Mucosa of descending colon (tissue), 3 donors: Measurements from ENCODE around the gene ACE. TPM values are rescaled to one million over a fixed set of nuclear protein-coding genes. Genes with fewer than 3 reads are reported as not detected.

Source experiments
- ATAC-seq: fragments of 200-7000 bp; cut with Tn5 transposase; one replicate; pipeline ENCODE4 v1.9.1; 2020; ENCODE audit warnings: mild to moderate bottlenecking, moderate library complexity
- DNase-seq, 3 donors: peaks; one replicate each; pipeline ENCODE4 v3.0.0-alpha.2; 2020
- H3K36me3 ChIP-seq: fragments of 200-600 bp; one replicate; pipeline ENCODE4 v1.8.0; 2021; ENCODE audit warnings: low read depth, mild to moderate bottlenecking
- H3K4me1 ChIP-seq: fragments of 200-600 bp; one replicate; pipeline ENCODE4 v1.8.0; 2021; ENCODE audit warnings: low read depth, mild to moderate bottlenecking
- H3K4me3 ChIP-seq: fragments of 200-600 bp; one replicate; pipeline ENCODE4 v1.8.0; 2021; ENCODE audit warnings: mild to moderate bottlenecking
- H3K9me3 ChIP-seq: fragments of 200-600 bp; one replicate; pipeline ENCODE4 v1.8.0; 2021; ENCODE audit warnings: mild to moderate bottlenecking
- intact Hi-C, 2 donors: fragments of 100-400 bp; cut with DNase I in 1 of 2; cut with micrococcal nuclease in 1 of 2; formaldehyde crosslinking; loops; one replicate each; pipeline versions ENCODE4 v1.11.0 to v1.11.1; 2022; cut with DNase I, micrococcal nuclease
- total RNA-seq, 3 donors: library from RNA; stranded (reverse); fragmentation: NEBNext Ultra II Directional in 2 of 3; extraction: Animal tissue kit (Norgen Biotek cat#: 25700) in 2 of 3; gene quantifications; one replicate each; pipeline versions ENCODE4 v1.2.1 to v1.2.4, GENCODE V29; 2021 to 2023
- TF ChIP-seq, protein P1 (sequence below): fragments of 200-600 bp; IDR thresholded peaks from one replicate; pipeline ENCODE4 v1.8.0; 2022; ENCODE audit warnings: antibody characterized with exemption, mild to moderate bottlenecking
- donor health status: DM: no; HTN: no; CAD: no; lungs with moderate emphysema.
- donor health status: DM: no; HTN: no; CAD: no.
- donor health status: DM: no; HTN: yes; CAD: no.

ACE gene
- total RNA-seq, 3 donors from 2014 or later = 16.0 to 24.6 (median 23.0) TPM

DNA sequence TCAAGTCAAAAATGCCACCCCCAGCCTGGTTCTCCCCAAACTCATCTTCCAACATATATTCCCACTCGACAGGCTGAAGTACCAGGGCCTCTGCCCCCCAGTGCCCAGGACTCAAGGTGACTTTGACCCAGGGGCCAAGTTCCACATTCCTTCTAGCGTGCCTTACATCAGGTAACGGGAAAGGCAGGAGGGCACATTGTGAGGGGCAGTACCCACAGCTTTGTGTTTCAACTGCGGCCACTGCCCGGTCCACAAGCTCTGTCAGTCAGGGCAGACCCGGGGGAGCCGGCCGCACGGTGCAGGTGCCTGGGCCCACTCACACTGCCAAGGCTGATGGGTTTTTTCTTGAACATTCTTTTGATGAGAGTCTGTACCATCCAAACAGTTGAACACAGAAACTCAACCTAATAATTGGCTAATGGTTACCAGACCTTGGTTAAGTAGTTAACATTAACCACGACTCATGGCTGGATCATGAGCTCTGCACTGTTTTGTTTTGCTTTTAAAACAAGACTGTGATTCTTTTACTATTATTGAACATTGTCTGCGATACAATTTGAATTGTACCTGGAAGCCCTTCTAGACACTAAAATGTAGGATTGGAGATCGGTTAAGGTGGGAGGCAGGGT, 17.6 kb downstream of the ACE start:
- intact Hi-C loops = no loop called here
- peak in 1 of 3 donors; percentile 11 for DNase-seq
- Histone ChIP-seq H3K9me3 (no peaks in the 10 kb centered on the region), H3K4me3 (no peak overlapping the region), H3K36me3 (no peaks in the 10 kb centered on the region), H3K4me1 (no peaks in the 10 kb centered on the region)
- TF ChIP-seq, protein P1, sequence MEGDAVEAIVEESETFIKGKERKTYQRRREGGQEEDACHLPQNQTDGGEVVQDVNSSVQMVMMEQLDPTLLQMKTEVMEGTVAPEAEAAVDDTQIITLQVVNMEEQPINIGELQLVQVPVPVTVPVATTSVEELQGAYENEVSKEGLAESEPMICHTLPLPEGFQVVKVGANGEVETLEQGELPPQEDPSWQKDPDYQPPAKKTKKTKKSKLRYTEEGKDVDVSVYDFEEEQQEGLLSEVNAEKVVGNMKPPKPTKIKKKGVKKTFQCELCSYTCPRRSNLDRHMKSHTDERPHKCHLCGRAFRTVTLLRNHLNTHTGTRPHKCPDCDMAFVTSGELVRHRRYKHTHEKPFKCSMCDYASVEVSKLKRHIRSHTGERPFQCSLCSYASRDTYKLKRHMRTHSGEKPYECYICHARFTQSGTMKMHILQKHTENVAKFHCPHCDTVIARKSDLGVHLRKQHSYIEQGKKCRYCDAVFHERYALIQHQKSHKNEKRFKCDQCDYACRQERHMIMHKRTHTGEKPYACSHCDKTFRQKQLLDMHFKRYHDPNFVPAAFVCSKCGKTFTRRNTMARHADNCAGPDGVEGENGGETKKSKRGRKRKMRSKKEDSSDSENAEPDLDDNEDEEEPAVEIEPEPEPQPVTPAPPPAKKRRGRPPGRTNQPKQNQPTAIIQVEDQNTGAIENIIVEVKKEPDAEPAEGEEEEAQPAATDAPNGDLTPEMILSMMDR = no peak
- ATAC-seq = no peak

DNA sequence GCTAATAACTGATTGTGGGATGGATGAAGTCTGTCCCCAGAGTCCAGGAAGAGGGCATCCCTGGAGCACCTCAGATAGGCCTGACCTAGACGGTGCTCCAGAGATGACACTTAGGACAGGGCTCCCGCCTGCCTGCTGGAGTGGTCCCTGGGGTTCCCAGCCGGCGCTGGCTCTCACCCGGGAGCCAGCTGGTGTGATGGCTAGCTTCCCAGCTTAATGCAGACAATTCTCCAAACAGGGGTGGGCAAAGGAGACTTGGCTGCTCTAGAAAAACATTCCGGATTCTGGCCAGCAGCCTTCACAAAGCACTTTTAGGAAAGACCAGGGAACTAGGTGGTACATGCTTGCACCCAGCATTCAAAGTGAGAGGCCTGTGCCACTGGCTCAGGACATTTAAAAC, 18.6 kb downstream of the ACE start:
- DNase-seq (peak in 1 of 3 donors; percentile 32), ATAC-seq (no peak)
- Histone ChIP-seq H3K36me3 (no peaks in the 10 kb centered on the region), H3K9me3 (no peaks in the 10 kb centered on the region), H3K4me1 (no peaks in the 10 kb centered on the region), H3K4me3 (no peak overlapping the region)
- TF ChIP-seq, protein P1 = no peak
- intact Hi-C loops = no loop called here

DNA sequence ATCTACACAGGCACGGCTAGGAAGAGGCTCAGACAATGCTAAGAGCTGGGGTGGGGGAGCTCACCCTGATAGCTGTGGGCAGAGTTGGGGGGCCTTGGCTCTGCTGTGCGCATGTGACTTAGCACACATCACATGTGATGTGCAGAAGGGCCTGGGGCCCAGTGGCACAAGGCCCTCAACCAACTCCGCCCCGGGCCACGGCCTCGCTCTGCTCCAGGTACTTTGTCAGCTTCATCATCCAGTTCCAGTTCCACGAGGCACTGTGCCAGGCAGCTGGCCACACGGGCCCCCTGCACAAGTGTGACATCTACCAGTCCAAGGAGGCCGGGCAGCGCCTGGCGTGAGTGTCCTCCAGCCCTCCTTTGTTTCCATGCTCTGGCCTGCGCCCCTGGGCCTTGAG, 19.3 kb downstream of the ACE start:
- intact Hi-C loops = no loop called here
- ATAC-seq = no peak
- H3K9me3 ChIP-seq = no peaks in the 10 kb centered on the region
- no peak for DNase-seq
- no peaks in the 10 kb centered on the region for H3K4me1 ChIP-seq
- no peaks in the 10 kb centered on the region for H3K36me3 ChIP-seq
- TF ChIP-seq, protein P1 = no peak
- H3K4me3 ChIP-seq = no peak overlapping the region

DNA sequence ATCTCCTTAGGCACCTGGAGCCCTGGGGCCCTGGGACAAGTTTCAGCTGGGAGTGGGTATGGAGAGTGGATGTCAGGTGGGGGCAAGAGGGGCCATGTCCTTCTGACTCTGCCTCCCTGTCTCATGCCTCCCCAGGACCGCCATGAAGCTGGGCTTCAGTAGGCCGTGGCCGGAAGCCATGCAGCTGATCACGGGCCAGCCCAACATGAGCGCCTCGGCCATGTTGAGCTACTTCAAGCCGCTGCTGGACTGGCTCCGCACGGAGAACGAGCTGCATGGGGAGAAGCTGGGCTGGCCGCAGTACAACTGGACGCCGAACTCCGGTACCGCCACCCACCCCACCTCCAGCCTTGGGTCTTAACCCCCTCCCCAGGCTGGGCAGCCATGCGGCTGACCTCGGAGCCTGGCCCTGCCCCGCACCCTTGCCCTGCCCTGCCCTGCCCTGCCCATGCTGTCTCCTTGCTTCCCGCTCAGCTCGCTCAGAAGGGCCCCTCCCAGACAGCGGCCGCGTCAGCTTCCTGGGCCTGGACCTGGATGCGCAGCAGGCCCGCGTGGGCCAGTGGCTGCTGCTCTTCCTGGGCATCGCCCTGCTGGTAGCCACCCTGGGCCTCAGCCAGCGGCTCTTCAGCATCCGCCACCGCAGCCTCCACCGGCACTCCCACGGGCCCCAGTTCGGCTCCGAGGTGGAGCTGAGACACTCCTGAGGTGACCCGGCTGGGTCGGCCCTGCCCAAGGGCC, 20.0 kb downstream of the ACE start:
- H3K36me3 ChIP-seq = no peaks in the 10 kb centered on the region

GRCh38 chr17:63497708-63498483, 21.0 kb downstream of the ACE start:
- TF ChIP-seq, protein P1 = no peak
- no peaks in the 10 kb centered on the region for H3K9me3 ChIP-seq
- DNase-seq = no peak
- H3K4me1 ChIP-seq = peaks cover 6% of the 10 kb centered on the region
- peak; percentile 50 for ATAC-seq
- intact Hi-C loops = no loop called here
- no peak overlapping the region for H3K4me3 ChIP-seq
- H3K36me3 ChIP-seq = no peaks in the 10 kb centered on the region

More for the DNA sequence above, 20.0 kb downstream of the ACE start:
- Histone ChIP-seq H3K4me1 (no peaks in the 10 kb centered on the region), H3K4me3 (no peak overlapping the region), H3K9me3 (no peaks in the 10 kb centered on the region)
- DNase-seq (no peak), ATAC-seq (peak; percentile 18)
- TF ChIP-seq, protein P1 = no peak
- intact Hi-C loops = no loop called here
